Fibroblast of lung (primary cell): ENCODE measurements around the gene ACBD6.

Experiments used
- CTCF ChIP-seq, 2 donors: IDR thresholded peaks in 1 of 2; conservative IDR thresholded peaks in 1 of 2; 1 replicate in 1 of 2; 2 replicates in 1 of 2; pipeline ENCODE4 v1.5.1; 2011 to 2012; ENCODE audit warnings: low read length in 2 of 2, control low read depth in 1 of 2, inconsistent platforms in 1 of 2, low read depth in 1 of 2, mild to moderate bottlenecking in 1 of 2
- EZH2 ChIP-seq: IDR thresholded peaks from 2 replicates; pipeline ENCODE4 v1.5.1; 2012; ENCODE audit warnings: low read length, control low read depth, mild to moderate bottlenecking; ENCODE audit errors: missing control alignments

GRCh38 chr1:180380259-180381183 is 121.9 kb downstream of the ACBD6 start:
- TF ChIP-seq CTCF (conservative IDR thresholded peaks at IDR 0.05 in 1 of 2, IDR thresholded peaks at IDR 0.05 in 1 of 2; ENCODE audit: low read depth in 1 of 2, low read length in 2 of 2) (no peak), EZH2 (no peak)
